Cardiac muscle cell (in vitro differentiated cells and primary cell): Measurements from ENCODE around the gene FUT3. TPM values are rescaled to one million over a fixed set of nuclear protein-coding genes. Genes with fewer than 3 reads are reported as not detected.
"Not testable (repeated sequence)": the region's sequence is repeated elsewhere in the genome, so short reads cannot be mapped to it uniquely, and the experiment has no call there.

Source experiments
- DNase-seq, 2 donors: peaks; one replicate each; pipeline versions ENCODE4 v3.0.0 to v3.0.0-alpha.2; 2010 to 2017; ENCODE audit warnings: low read depth in 1 of 2, low spot score in 1 of 2
- H3K27ac ChIP-seq: fragments of 200-600 bp; sonication (generic); 2 replicates; pipeline ENCODE4 v1.5.1; 2016
- H3K27me3 ChIP-seq: fragments of 200-600 bp; sonication (generic); 2 replicates; pipeline ENCODE4 v1.6.0; 2016; ENCODE audit warnings: control low read depth
- H3K36me3 ChIP-seq: fragments of 200-600 bp; sonication (generic); 2 replicates; pipeline ENCODE4 v1.5.1; 2016; ENCODE audit warnings: control low read depth
- H3K4me1 ChIP-seq: fragments of 200-600 bp; sonication (generic); 2 replicates; pipeline ENCODE4 v1.8.1; 2017; ENCODE audit warnings: low read depth, mild to moderate bottlenecking, mixed run types
- H3K4me3 ChIP-seq: fragments of 200-600 bp; sonication (generic); 2 replicates; pipeline ENCODE4 v1.5.1; 2016; ENCODE audit warnings: mild to moderate bottlenecking
- H3K9me3 ChIP-seq: fragments of 200-600 bp; sonication (generic); 2 replicates; pipeline ENCODE4 v1.5.1; 2017; ENCODE audit warnings: low read depth, mild to moderate bottlenecking, control low read depth
- CTCF ChIP-seq: IDR thresholded peaks from 2 replicates; pipeline ENCODE4 v1.5.1; 2012; ENCODE audit warnings: low read depth, mild to moderate bottlenecking, low read length
- polyA plus RNA-seq: library from polyadenylated mRNA; unstranded; fragments of >200 nt; fragmentation: Nextera tagmentation; extraction: Ambion mirVana; gene quantifications from 2 replicates; pipeline ENCODE4 v1.2.1, GENCODE V29; 2016
- total RNA-seq: library from RNA; depleted of rRNA; stranded (reverse); fragments of >200 nt; gene quantifications from 2 replicates; pipeline ENCODE4 v1.2.3, GENCODE V29; 2016

Gene FUT3
- total and polyA plus RNA-seq, 2 experiments from 2014 or later, result 3.8 TPM; not detected in 1

- no peaks in the 10 kb centered on the region for H3K27me3 ChIP-seq
- peaks cover 10% of the 10 kb centered on the region for H3K36me3 ChIP-seq
- no peaks in the 10 kb centered on the region for H3K9me3 ChIP-seq
- H3K4me1 ChIP-seq, result peaks cover 27% of the 10 kb centered on the region
- H3K4me3 ChIP-seq, result no peak overlapping the region
- no peak for DNase-seq
- H3K27ac ChIP-seq, result no peak overlapping the region
- TF ChIP-seq CTCF, result no peak
Measured at GRCh38 chr19:5892772-5893275, 41.6 kb upstream of the FUT3 start.

- Histone ChIP-seq H3K27me3 (no peaks in the 10 kb centered on the region), H3K4me3 (no peak overlapping the region), H3K36me3 (peaks cover 10% of the 10 kb centered on the region), H3K27ac (peak overlapping the region; percentile 42), H3K4me1 (peaks cover 27% of the 10 kb centered on the region), H3K9me3 (no peaks in the 10 kb centered on the region)
- peak; percentile 66 to 82 for DNase-seq
- TF ChIP-seq CTCF, result peak; percentile 81
Measured at GRCh38 chr19:5891938-5892771, 40.9 kb upstream of the FUT3 start.

- no peak for TF ChIP-seq CTCF
- no peak for DNase-seq
- Histone ChIP-seq H3K36me3 (peaks cover 9% of the 10 kb centered on the region), H3K4me1 (peaks cover 27% of the 10 kb centered on the region), H3K27me3 (no peaks in the 10 kb centered on the region), H3K4me3 (no peak overlapping the region), H3K9me3 (no peaks in the 10 kb centered on the region), H3K27ac (peak overlapping the region; percentile 42)
Measured at GRCh38 chr19:5891572-5891937, 40.3 kb upstream of the FUT3 start.

- H3K27ac ChIP-seq, result no peak overlapping the region
- DNase-seq, result no peak
- H3K27me3 ChIP-seq, result no peaks in the 10 kb centered on the region
- peaks cover 18% of the 10 kb centered on the region for H3K4me1 ChIP-seq
- no peak for TF ChIP-seq CTCF
- H3K36me3 ChIP-seq, result no peaks in the 10 kb centered on the region
- no peaks in the 10 kb centered on the region for H3K9me3 ChIP-seq
- H3K4me3 ChIP-seq, result no peak overlapping the region
Measured at GRCh38 chr19:5890099-5890498, 38.9 kb upstream of the FUT3 start.

- no peak for DNase-seq
Measured at GRCh38 chr19:5889288-5889971, 38.2 kb upstream of the FUT3 start.

GRCh38 chr19:5884065-5884811 is 33.0 kb upstream of the FUT3 start:
- not testable (repeated sequence) for H3K4me1 ChIP-seq, DNase-seq, H3K27ac ChIP-seq, H3K27me3 ChIP-seq, H3K9me3 ChIP-seq, H3K4me3 ChIP-seq, H3K36me3 ChIP-seq

More at GRCh38 chr19:5889288-5889971, 38.2 kb upstream of the FUT3 start:
- Histone ChIP-seq H3K27me3 (no peaks in the 10 kb centered on the region), H3K4me3 (no peak overlapping the region), H3K36me3 (no peaks in the 10 kb centered on the region), H3K9me3 (no peaks in the 10 kb centered on the region), H3K4me1 (peaks cover 12% of the 10 kb centered on the region), H3K27ac (no peak overlapping the region)
- no peak for TF ChIP-seq CTCF

- H3K9me3 ChIP-seq, H3K4me3 ChIP-seq, DNase-seq, H3K4me1 ChIP-seq, H3K27me3 ChIP-seq, H3K36me3 ChIP-seq: not testable (repeated sequence)
- peak overlapping the region; percentile 36 for H3K27ac ChIP-seq
Measured at GRCh38 chr19:5883157-5883873, 32.1 kb upstream of the FUT3 start.
